Measurements from ENCODE around the gene ATP5PO. TPM values are rescaled to one million over a fixed set of nuclear protein-coding genes. Genes with fewer than 3 reads are reported as not detected.

The ATP5PO gene
- total RNA-seq, 2 donors from 2014 or later, result 97.0 to 130 TPM

DNA sequence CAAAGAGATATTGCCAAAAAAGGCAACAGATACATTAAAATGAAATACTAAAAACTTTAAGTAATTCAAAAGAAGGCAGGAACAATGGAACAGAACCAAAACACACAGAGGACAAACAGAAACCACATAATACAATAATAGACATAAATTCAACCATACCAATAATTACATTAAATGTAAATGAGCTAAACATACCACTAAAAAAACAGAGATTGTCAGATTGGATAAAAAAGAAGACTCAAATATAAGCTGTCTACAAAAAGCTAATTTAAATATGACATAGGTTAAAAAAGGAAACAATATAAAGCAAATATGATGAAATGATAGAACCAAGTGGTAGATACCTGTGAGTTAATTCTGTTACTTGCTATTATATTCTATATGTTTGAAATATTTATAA lies 44.1 kb upstream of the ATP5PO start:
- TF ChIP-seq, protein P1, sequence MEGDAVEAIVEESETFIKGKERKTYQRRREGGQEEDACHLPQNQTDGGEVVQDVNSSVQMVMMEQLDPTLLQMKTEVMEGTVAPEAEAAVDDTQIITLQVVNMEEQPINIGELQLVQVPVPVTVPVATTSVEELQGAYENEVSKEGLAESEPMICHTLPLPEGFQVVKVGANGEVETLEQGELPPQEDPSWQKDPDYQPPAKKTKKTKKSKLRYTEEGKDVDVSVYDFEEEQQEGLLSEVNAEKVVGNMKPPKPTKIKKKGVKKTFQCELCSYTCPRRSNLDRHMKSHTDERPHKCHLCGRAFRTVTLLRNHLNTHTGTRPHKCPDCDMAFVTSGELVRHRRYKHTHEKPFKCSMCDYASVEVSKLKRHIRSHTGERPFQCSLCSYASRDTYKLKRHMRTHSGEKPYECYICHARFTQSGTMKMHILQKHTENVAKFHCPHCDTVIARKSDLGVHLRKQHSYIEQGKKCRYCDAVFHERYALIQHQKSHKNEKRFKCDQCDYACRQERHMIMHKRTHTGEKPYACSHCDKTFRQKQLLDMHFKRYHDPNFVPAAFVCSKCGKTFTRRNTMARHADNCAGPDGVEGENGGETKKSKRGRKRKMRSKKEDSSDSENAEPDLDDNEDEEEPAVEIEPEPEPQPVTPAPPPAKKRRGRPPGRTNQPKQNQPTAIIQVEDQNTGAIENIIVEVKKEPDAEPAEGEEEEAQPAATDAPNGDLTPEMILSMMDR (IDR thresholded peaks at IDR 0.05), result no peak
- H3K4me1 ChIP-seq (ENCODE audit: control insufficient read depth in 1 of 2, low read depth in 2 of 2), result no peaks in the 10 kb centered on the region
- no peaks in the 10 kb centered on the region for H3K27me3 ChIP-seq (replicated peaks; ENCODE audit: insufficient read depth)
- no peak for DNase-seq (ENCODE audit: low spot score)
- peaks cover 8% of the 10 kb centered on the region for H3K9me3 ChIP-seq
- no peak for ATAC-seq (ENCODE audit: insufficient number of reproducible peaks, low FRiP score, low read depth)
- no peak overlapping the region for H3K4me3 ChIP-seq
- H3K36me3 ChIP-seq, result no peaks in the 10 kb centered on the region
- no peak overlapping the region for H3K27ac ChIP-seq

DNA sequence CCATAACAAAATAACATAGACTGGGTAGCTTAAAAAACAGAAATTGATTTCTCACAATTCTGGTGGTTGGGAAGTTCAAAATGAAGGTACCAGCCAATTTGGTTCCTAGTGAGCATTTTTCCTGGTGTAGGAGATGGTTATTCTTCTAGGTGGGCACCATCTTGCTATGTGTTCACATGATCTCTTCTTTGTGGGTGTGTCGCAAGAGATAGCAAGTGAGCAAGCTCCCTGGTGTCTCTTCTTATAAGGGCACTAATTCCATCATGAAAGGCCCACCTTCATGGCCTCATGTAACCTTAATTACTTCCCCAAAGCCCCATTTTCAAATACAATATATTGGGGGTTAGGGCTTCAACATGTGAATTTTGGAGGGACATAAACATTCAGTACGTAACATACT lies 38.8 kb upstream of the ATP5PO start:
- Histone ChIP-seq H3K9me3 (peaks cover 3% of the 10 kb centered on the region), H3K4me1 (ENCODE audit: control insufficient read depth in 1 of 2, low read depth in 2 of 2) (peaks cover 0 to 1% of the 10 kb centered on the region in 2 donors), H3K4me3 (no peak overlapping the region), H3K36me3 (no peaks in the 10 kb centered on the region), H3K27me3 (replicated peaks; ENCODE audit: insufficient read depth) (no peaks in the 10 kb centered on the region), H3K27ac (no peak overlapping the region)
- DNase-seq (ENCODE audit: low spot score) (no peak), ATAC-seq (ENCODE audit: insufficient number of reproducible peaks, low FRiP score, low read depth) (no peak)
- TF ChIP-seq, protein P1 (IDR thresholded peaks at IDR 0.05), result no peak

DNA sequence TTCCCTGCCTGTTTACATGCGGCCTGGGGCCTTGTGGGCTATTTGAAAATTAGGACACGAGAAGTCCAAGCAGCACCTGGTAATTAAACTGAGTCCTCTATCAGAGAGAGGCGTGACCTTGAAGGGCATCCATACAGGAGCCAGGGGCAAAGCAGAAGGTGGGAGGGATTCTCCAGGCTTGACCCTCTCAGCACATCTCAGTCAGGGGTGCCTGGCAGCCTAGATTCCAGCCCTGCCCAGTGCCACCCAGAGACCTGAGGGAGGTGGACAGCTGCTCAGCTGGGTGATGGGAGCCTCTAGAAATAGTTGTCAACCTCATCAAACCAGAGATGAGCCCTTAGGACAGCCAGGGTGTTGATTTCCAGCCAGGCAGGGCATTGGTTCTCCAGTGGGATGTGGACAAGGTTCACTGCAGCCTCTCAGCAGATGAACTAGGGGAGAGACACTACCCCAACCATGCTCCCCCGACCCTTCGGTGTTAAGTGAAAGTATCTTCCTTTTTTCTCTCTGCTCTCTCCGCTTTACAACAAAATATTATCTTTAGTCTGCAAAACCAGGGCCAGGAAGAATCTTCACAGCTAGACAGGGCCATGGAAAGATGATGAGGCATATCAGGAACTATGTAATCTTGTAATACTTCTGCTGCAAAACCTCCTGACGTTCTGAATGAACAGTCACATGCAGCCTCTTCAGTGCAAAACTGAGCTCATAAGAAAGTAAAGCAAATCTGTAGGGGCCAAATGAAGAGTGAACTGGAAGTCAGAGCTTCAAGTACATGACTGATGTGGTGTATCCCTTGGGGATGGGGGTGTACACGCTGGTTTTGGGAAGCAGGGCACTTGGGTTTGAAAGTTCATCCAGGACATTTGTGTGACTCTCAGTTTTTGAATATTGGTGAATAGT lies 35.9 kb upstream of the ATP5PO start:
- TF ChIP-seq, protein P1 (IDR thresholded peaks at IDR 0.05), result no peak
- Histone ChIP-seq H3K9me3 (no peaks in the 10 kb centered on the region), H3K27me3 (replicated peaks; ENCODE audit: insufficient read depth) (no peaks in the 10 kb centered on the region), H3K4me3 (no peak overlapping the region), H3K27ac (no peak overlapping the region), H3K4me1 (ENCODE audit: control insufficient read depth in 1 of 2, low read depth in 2 of 2) (peaks cover 15 to 27% of the 10 kb centered on the region in 2 donors), H3K36me3 (no peaks in the 10 kb centered on the region)
- no peak for DNase-seq (ENCODE audit: low spot score)
- no peak for ATAC-seq (ENCODE audit: insufficient number of reproducible peaks, low FRiP score, low read depth)

DNA sequence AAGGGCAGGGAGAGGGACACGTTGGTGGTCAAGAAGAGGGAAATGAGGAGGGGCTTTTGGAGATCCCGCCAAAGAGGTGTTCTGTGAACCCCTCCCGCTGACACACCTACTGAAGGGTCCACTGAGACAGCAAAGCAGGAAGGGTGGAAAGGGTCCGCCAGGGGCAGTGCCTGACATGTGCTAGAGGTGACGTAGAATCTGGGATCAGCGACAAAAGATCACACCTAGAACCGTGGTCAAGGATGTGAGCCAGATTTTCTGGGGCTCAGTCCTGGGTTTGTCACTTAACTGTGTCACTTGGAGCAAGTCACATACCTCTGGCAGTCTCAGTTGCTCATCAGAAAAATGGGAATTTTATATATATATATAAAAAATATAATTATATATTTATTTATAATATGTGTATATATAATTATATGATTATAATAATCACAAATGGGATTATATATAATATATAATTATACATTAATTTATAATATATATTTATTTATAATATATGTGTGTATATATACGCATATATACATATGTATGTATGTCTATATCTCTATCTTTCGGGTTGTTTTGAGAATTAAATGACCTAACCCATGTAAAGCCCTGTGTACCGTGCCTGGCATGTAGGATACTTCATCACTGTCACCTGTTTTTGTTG lies 35.0 kb upstream of the ATP5PO start:
- Histone ChIP-seq H3K36me3 (no peaks in the 10 kb centered on the region), H3K9me3 (no peaks in the 10 kb centered on the region), H3K27ac (no peak overlapping the region), H3K27me3 (replicated peaks; ENCODE audit: insufficient read depth) (no peaks in the 10 kb centered on the region), H3K4me1 (ENCODE audit: control insufficient read depth in 1 of 2, low read depth in 2 of 2) (peaks cover 15 to 27% of the 10 kb centered on the region in 2 donors), H3K4me3 (no peak overlapping the region)
- ATAC-seq (ENCODE audit: insufficient number of reproducible peaks, low FRiP score, low read depth) (no peak), DNase-seq (ENCODE audit: low spot score) (no peak)
- TF ChIP-seq, protein P1 (IDR thresholded peaks at IDR 0.05), result no peak
